Panc1 (cell line): Measurements from ENCODE around the gene NEO1. TPM values are rescaled to one million over a fixed set of nuclear protein-coding genes. Genes with fewer than 3 reads are reported as not detected.
A peak's percentile ranks its signal among the peaks of the same experiment; 100 is the strongest.

Experiments
- ATAC-seq: fragments of 200-7000 bp; cut with Tn5 transposase; 2 replicates; pipeline ENCODE4 v1.9.1; 2020; ENCODE audit warnings: mild to moderate bottlenecking, moderate library complexity
- BruUV-seq: library from RNA; stranded (reverse); fragments of 400-500 nt; replicated peaks from 2 replicates; lab custom pipeline; 2021; lab: Mats Ljungman, UMichigan
- CTCF ChIA-PET: fragments of 300-600 bp; sonication (Branson Sonifier 250); formaldehyde crosslinking; loops from one replicate; lab custom pipeline; 2022; ENCODE audit warnings: antibody characterized with exemption; lab: Charles Lee
- POLR2A ChIA-PET: fragments of 300-600 bp; sonication (Branson Sonifier 250); formaldehyde crosslinking; loops from one replicate; lab custom pipeline; 2022; ENCODE audit warnings: antibody characterized with exemption; lab: Charles Lee
- DNase-seq: peaks from one replicate; pipeline ENCODE4 v3.0.0-alpha.2; 2010; ENCODE audit warnings: low read depth, low spot score
- H3K27ac ChIP-seq: 2 replicates; pipeline ENCODE4 v1.5.1; 2011; ENCODE audit warnings: mild to moderate bottlenecking, low read length, inconsistent platforms
- H3K27me3 ChIP-seq: fragments of 200-500 bp; sonication (Bioruptor generic); 2 replicates; pipeline ENCODE4 v1.6.0; 2014; ENCODE audit warnings: low read length, inconsistent platforms; ENCODE audit not compliant: control insufficient read depth, insufficient read depth
- H3K36me3 ChIP-seq: fragments of 200-500 bp; sonication (Bioruptor generic); 2 replicates; pipeline ENCODE4 v1.5.1; 2014; ENCODE audit warnings: inconsistent platforms, mild to moderate bottlenecking, low read length, moderate library complexity; ENCODE audit not compliant: control insufficient read depth, insufficient read depth
- H3K4me1 ChIP-seq: 2 replicates; pipeline ENCODE4 v1.5.1; 2011; ENCODE audit warnings: inconsistent platforms, mild to moderate bottlenecking, low read length, moderate library complexity; ENCODE audit not compliant: control insufficient read depth, insufficient read depth
- H3K4me3 ChIP-seq, 2 experiments: 2 replicates each; pipeline ENCODE4 v1.5.1; 2011 to 2012; ENCODE audit warnings: low read depth in 2 of 2, low read length in 2 of 2, mild to moderate bottlenecking in 2 of 2, inconsistent platforms in 1 of 2, moderate library complexity in 1 of 2
- H3K9me3 ChIP-seq: fragments of 200-500 bp; sonication (Bioruptor generic); 2 replicates; pipeline ENCODE4 v1.5.1; 2014; ENCODE audit warnings: low read depth, mild to moderate bottlenecking, inconsistent platforms, low read length, moderate library complexity; ENCODE audit not compliant: control insufficient read depth, insufficient read depth
- CTCF ChIP-seq: fragments of 450-650 bp; IDR thresholded peaks from 2 replicates; pipeline ENCODE4 v1.5.1; 2017; ENCODE audit warnings: mild to moderate bottlenecking
- POLR2AphosphoS5 ChIP-seq: IDR thresholded peaks from 2 replicates; pipeline ENCODE4 v1.6.1; 2012; ENCODE audit warnings: mild to moderate bottlenecking, low read depth, low read length, moderate library complexity
- REST ChIP-seq, 2 experiments: IDR thresholded peaks; 2 replicates each; pipeline ENCODE4 v1.6.1; 2011 to 2012; ENCODE audit warnings: low read depth in 2 of 2, control low read depth in 1 of 2, low read length in 1 of 2, mild to moderate bottlenecking in 1 of 2, moderate library complexity in 1 of 2; ENCODE audit not compliant: insufficient read depth in 1 of 2
- SIN3A ChIP-seq: IDR thresholded peaks from 2 replicates; pipeline ENCODE4 v1.6.1; 2012; ENCODE audit warnings: low read depth, mild to moderate bottlenecking, low read length, moderate library complexity, borderline replicate concordance; ENCODE audit not compliant: insufficient read depth
- TCF7L2 ChIP-seq: IDR thresholded peaks from 2 replicates; pipeline ENCODE4 v1.6.1; 2011; ENCODE audit warnings: mild to moderate bottlenecking, low read depth, low read length, inconsistent platforms
- in situ Hi-C: cut with HindIII; loops from 2 replicates; pipeline ENCODE4 v1.10.0; 2016; ENCODE audit warnings: low sequenced_read_pairs, low pct_unique_long_range_greater_than_20kb
- intact Hi-C: fragments of 100-400 bp; cut with micrococcal nuclease; formaldehyde crosslinking; loops from one replicate; pipeline ENCODE4 v1.10.0; 2022; ENCODE audit not compliant: unreplicated experiment
- total RNA-seq: library from RNA; stranded (reverse); gene quantifications from one replicate; pipeline ENCODE4 v1.2.1, GENCODE V29; 2021; ENCODE audit not compliant: unreplicated experiment

Gene NEO1
- total RNA-seq, 1 experiment from 2014 or later = 7.5 TPM

GRCh38 chr15:73239564-73240215 is 187.4 kb downstream of the NEO1 start:
- ATAC-seq = peak; percentile 85
- BruUV-seq = no TSS peak
- TF ChIP-seq TCF7L2 (no peak), CTCF (peak; percentile 56)
- intact Hi-C loops (no loop called here), in situ Hi-C loops (no loop called here)
- no peak for DNase-seq
- Histone ChIP-seq H3K36me3 (no peaks in the 10 kb centered on the region), H3K4me3 (no peak overlapping the region), H3K27ac (no peak overlapping the region), H3K4me1 (no peaks in the 10 kb centered on the region), H3K27me3 (peaks cover 4% of the 10 kb centered on the region; the same call in 1 of the 2 replicates), H3K9me3 (no peaks in the 10 kb centered on the region)
- ChIA-PET POLR2A (no interaction called here), CTCF (interaction anchor here (4.4 kb wide), 1 partner anchor 34 kb away, joined by 17 read pairs; no protein-coding TSS in a partner anchor)

- no peak; the same call in 1 of the 2 replicates for ATAC-seq
- TF ChIP-seq CTCF (peak; percentile 83), TCF7L2 (no peak)
- H3K4me3 ChIP-seq = no peak overlapping the region
- BruUV-seq = no TSS peak
- in situ Hi-C loops = no loop called here
- H3K4me1 ChIP-seq = no peaks in the 10 kb centered on the region
- CTCF ChIA-PET = interaction anchor here (0.5 to 4.4 kb wide), 10 partner anchors 9 to 728 kb away, joined by 3 to 17 read pairs (median 4); no protein-coding TSS in a partner anchor
- no peak for DNase-seq
- POLR2A ChIA-PET = no interaction called here
- peaks cover 4% of the 10 kb centered on the region; the same call in 1 of the 2 replicates for H3K27me3 ChIP-seq
- no peak overlapping the region for H3K27ac ChIP-seq
- intact Hi-C loops = loop anchor here (1.0 kb wide), 1 partner anchor 32 kb away; no protein-coding TSS in a partner anchor
- no peaks in the 10 kb centered on the region for H3K36me3 ChIP-seq
- no peaks in the 10 kb centered on the region for H3K9me3 ChIP-seq
Measured at GRCh38 chr15:73240866-73241499, 188.7 kb downstream of the NEO1 start.

GRCh38 chr15:73244333-73244732 is 192.1 kb downstream of the NEO1 start:
- DNase-seq (no peak), ATAC-seq (no peak)
- CTCF ChIA-PET = no interaction called here
- in situ Hi-C loops = no loop called here
- no peak overlapping the region for H3K4me3 ChIP-seq
- no TSS peak for BruUV-seq
- no peaks in the 10 kb centered on the region for H3K27me3 ChIP-seq
- no peaks in the 10 kb centered on the region for H3K36me3 ChIP-seq
- no peak for TF ChIP-seq POLR2AphosphoS5
- peak; percentile 54 for TF ChIP-seq CTCF
- no peak for TF ChIP-seq SIN3A
- TF ChIP-seq TCF7L2 = no peak
- TF ChIP-seq REST (IDR thresholded peaks at IDR 0.05; ENCODE audit: insufficient read depth in 1 of 2, low read depth in 2 of 2, low read length in 1 of 2) = no peak
- intact Hi-C loops = no loop called here
- H3K9me3 ChIP-seq = no peaks in the 10 kb centered on the region
- POLR2A ChIA-PET = no interaction called here
- no peaks in the 10 kb centered on the region for H3K4me1 ChIP-seq
- H3K27ac ChIP-seq = no peak overlapping the region
